ENCODE data around the gene FAM89B.
A peak's percentile ranks its signal among the peaks of the same experiment; 100 is the strongest.

FAM89B gene

GRCh38 chr11:65559951-65560537, 12.3 kb upstream of the FAM89B start:
- TF ChIP-seq TAF1 (IDR thresholded peaks at IDR 0.05; ENCODE audit: borderline replicate concordance, insufficient read depth, low read length) (no peak), REST (IDR thresholded peaks at IDR 0.05; ENCODE audit: insufficient read depth in 1 of 2, low read depth in 2 of 2, low read length in 2 of 2) (no peak), FOXP2 (optimal IDR thresholded peaks at IDR 0.05; ENCODE audit: borderline replicate concordance, extremely low read depth, extremely low read length, insufficient read depth) (peak; percentile 35)

- peak; percentile 63; the same call in 1 of the 2 replicates for TF ChIP-seq POLR2AphosphoS5 (IDR thresholded peaks at IDR 0.05; ENCODE audit: low read depth, low read length)
- TF ChIP-seq TAF1 (IDR thresholded peaks at IDR 0.05; ENCODE audit: borderline replicate concordance, insufficient read depth, low read length): no peak
Observed at GRCh38 chr11:65560555-65561418, 11.6 kb upstream of the FAM89B start.

- TF ChIP-seq POLR2AphosphoS5 (IDR thresholded peaks at IDR 0.05; ENCODE audit: low read depth, low read length): no peak
- TF ChIP-seq TAF1 (IDR thresholded peaks at IDR 0.05; ENCODE audit: borderline replicate concordance, insufficient read depth, low read length): no peak
- no peak for TF ChIP-seq SIN3A (IDR thresholded peaks at IDR 0.05; ENCODE audit: borderline replicate concordance, insufficient read depth, low read length)
- no peak for TF ChIP-seq FOXP2 (optimal IDR thresholded peaks at IDR 0.05; ENCODE audit: borderline replicate concordance, extremely low read depth, extremely low read length, insufficient read depth)
- TF ChIP-seq REST (IDR thresholded peaks at IDR 0.05; ENCODE audit: insufficient read depth in 1 of 2, low read depth in 2 of 2, low read length in 2 of 2): no peak
Observed at GRCh38 chr11:65562020-65562419, 10.3 kb upstream of the FAM89B start.

- no peak for TF ChIP-seq REST (IDR thresholded peaks at IDR 0.05; ENCODE audit: insufficient read depth in 1 of 2, low read depth in 2 of 2, low read length in 2 of 2)
Observed at GRCh38 chr11:65562788-65563187, 9.6 kb upstream of the FAM89B start.

GRCh38 chr11:65563601-65564000, 8.7 kb upstream of the FAM89B start:
- TF ChIP-seq REST (IDR thresholded peaks at IDR 0.05; ENCODE audit: insufficient read depth in 1 of 2, low read depth in 2 of 2, low read length in 2 of 2) (no peak), FOXP2 (optimal IDR thresholded peaks at IDR 0.05; ENCODE audit: borderline replicate concordance, extremely low read depth, extremely low read length, insufficient read depth) (no peak), TAF1 (IDR thresholded peaks at IDR 0.05; ENCODE audit: borderline replicate concordance, insufficient read depth, low read length) (no peak), SIN3A (IDR thresholded peaks at IDR 0.05; ENCODE audit: borderline replicate concordance, insufficient read depth, low read length) (no peak), POLR2AphosphoS5 (IDR thresholded peaks at IDR 0.05; ENCODE audit: low read depth, low read length) (no peak)
